A172 (cell line): ENCODE data around the gene MYOT. TPM values are rescaled to one million over a fixed set of nuclear protein-coding genes. Genes with fewer than 3 reads are reported as not detected.
"Not testable (repeated sequence)": the region's sequence is repeated elsewhere in the genome, so short reads cannot be mapped to it uniquely, and the experiment has no call there.

Experiments used
- DNase-seq: peaks from one replicate; pipeline ENCODE4 v3.0.0-alpha.2; 2015; ENCODE audit warnings: low spot score
- total RNA-seq: library from RNA; depleted of rRNA; stranded (reverse); fragments of >200 nt; shearing (Covaris generic); gene quantifications from 2 replicates; pipeline ENCODE4 v1.2.3, GENCODE V29; 2014

Gene MYOT
- total RNA-seq, 1 experiment from 2014 or later: not detected

- DNase-seq: no peak
These were observed 11.5 kb upstream of the MYOT start for GRCh38 chr5:137856201-137856600.

DNA sequence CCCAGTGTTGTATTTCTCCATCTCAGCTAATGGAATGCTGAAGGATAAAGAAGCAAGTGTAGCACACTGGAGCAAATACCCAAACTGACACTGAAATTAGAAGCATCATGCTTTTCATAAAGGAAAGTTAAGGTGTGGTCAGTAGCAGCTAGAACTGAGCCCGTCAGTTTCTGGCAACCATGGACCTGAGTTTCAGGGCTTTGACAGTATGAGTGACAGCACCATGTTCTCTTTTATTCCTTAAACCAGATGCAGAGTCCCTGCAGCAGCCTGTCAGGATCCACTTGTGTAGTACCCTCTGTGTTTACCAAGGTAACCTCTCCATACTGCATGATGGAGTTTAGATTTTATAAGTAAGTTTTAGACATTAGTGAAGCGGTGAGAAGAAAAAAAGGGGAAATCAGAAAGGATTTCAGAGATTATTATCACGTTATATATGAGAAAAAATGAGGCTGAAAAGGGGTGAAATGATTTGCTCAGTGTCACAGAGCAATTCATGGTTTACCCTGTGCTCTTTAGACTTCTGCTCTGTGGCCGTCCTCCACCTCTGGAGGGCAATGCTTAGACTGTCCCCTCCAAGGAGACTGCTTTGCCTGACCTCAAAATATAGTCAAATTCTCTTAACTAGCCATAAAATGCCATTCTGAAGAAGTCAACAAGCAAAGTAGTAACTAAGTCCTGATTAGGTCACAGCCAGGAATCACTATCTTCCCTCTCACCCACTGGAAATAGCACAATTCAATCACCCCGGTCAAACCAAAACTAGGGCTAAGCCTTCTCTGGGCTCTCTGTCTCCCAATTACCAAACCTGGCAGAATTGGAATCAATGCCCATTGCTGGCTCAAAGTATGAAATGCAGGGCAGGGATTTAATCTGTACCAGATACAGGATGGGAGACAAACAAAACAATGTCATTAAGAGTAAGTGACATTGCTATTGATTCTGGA is 10.5 kb upstream of the MYOT start:
- DNase-seq: no peak

DNA sequence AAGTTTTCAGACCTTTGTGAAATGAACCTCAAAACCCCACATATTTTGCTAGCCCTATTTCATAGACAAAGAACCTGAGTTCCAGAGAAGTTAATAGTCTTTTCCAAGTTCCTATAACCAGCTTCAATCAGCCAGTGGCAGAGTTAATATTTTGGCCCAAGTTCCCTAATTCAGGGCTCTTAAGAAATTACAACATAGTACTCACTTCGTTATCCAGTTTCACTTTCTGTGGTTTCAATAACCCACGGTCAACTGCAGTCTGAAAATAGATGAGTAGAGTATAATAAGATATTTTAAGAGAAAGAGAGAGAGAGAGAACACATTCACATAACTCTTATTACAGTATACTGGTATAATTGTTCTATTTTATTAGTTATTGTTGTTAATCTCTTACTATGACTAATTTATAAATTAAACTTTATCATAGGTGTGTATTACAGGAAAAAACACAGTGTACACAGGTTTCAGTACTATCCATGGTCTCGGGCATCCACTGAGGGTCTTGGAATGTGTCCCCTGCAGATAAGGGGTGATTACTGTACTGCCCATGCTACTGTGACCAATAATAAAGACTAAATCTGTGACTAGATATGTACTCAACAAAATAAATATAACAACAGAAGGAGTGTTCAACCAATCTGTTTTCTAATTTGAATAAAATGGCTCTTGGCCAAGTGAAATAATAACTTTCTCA is 9.3 kb upstream of the MYOT start:
- peak; percentile 12 for DNase-seq

DNA sequence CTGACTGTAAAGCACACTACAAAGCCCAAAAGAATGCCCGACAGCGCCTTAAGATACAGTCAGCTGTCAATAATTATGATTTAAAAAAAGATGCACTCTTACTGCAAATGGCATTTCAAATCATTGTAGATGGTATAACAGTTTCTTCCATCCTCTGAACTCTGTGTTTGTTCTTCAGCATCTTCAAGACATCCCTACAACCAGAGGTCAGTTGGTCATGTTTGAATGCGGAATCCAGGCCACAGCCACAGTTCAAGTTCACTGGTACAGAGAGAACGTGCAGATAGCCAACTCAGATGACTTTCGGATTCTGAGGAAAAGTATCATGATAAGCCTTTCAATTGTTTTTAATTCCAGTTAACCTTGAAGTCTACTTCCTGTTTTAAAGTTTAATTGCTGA is 8.7 kb upstream of the MYOT start:
- no peak for DNase-seq

DNA sequence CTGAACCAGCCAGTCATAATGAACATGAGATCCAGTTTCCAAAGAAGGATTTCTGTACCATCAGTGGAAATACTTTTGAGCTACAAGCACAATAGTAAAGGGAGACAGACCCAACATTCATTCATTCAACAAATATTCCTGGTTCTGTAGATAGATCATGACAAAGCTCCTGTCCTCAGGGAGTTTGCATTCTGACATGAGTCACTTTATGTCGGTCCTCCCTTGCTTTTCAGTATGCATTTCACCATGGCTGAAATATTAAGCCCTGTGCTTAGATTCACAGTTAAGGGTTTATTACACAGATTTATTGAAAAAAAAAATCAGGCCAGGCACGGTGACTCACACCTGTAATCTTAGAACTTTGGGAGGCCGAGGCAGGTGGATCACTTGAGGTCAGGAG is 5.4 kb upstream of the MYOT start:
- no peak for DNase-seq

- not testable (repeated sequence) for DNase-seq
These were observed 4.0 kb upstream of the MYOT start for GRCh38 chr5:137863653-137864052.

- DNase-seq: no peak
These were observed 895 bp upstream of the MYOT start for GRCh38 chr5:137866541-137867388.

GRCh38 chr5:137870647-137871339 is 3.1 kb downstream of the MYOT start:
- DNase-seq: no peak

DNA sequence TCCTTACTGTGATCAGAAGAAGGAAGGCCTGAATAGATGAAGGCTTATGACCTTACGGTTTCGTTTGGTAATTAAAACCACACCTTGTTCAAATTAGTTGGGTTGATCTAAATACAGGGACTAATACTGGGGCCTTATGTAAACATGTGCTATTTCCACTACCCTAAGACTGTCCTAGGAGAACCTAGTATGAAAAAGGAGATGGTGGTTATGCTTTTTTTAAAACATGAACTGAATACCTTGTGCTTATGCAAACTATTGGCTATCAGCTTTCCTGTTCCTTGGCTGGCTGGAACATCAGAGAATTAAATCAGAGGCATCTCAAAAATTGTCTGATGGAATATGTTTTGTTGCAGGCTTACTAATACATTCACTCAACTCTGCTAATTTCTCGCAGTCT is 3.9 kb downstream of the MYOT start:
- DNase-seq: no peak

DNA sequence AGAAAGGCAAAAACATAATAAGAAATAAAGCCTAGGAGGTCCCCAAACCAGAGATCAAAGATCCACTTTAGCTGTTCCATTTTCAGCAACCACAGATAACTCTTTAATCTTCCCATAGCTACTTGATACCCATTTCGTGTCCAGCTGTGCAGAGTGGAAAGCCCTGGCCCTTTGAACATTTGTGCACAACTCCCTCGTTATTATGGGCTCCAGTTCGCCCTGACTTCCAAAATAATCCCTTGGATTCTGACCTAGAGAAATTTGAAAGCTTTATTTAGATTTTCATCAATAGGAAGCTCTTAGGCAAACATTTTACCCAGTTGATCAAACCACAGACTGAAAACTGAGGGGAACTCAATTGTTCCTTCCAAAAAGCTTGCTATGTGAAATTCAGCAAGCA is 4.8 kb downstream of the MYOT start:
- no peak for DNase-seq

DNA sequence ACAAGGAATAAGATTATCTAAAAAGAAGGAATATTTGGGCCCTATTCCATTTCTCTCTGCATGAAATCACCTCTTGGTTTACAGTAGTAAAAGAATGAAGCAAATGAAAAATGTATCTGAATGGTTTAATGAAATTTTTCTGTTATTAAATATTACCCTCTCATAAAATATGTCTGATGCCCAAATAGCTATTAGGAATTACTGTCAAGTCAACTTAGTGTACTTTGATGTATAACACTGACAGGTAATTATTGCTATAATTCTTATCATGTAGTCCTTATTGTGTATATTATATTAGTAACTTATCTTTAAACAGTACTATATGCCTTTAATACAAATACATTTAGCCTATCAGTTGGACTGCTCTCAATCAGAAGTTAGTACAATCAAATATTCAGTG is 8.4 kb downstream of the MYOT start:
- DNase-seq: no peak

DNA sequence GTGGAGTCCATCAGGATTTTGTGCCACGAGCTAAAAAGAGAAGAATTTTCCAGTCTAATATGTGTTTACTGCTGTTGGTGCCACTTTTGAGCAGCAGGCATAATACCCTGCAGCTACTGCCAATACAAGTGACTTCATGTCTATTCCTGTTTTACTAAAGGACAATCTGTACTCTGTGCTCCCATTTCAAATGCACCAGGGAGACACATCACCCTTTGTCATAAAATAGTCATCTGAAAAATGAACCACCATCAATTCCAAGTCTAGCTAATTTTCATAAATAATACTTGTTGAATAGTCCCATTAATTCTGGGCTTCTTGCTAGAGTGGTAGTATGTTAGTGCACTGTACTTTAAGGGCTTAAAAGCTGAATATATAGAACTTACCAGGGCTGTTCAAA is 12.7 kb downstream of the MYOT start:
- no peak for DNase-seq

DNA sequence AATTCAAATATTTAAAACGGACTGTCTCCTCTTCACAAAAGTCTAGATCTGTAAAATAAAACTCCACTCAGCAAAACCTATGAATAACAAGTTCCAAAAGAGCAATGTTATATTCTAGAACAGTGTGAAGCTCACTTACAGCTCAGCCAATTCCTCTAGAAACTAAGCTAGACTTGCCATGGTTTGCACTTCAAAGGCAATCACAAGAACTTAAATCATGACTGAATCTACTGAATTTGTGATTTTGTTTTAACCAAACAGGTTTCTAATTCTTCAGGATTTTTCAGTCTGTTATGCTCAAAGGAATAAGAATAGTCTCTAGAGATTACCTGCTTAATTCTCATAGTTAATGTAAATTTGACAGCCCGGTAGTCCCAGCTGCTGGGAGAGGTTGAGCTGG is 20.2 kb downstream of the MYOT start:
- DNase-seq: no peak

GRCh38 chr5:137888466-137888862 is 20.8 kb downstream of the MYOT start:
- no peak for DNase-seq

- peak; percentile 48 for DNase-seq
These were observed 21.5 kb downstream of the MYOT start, which contains the start of gene PKD2L2 for GRCh38 chr5:137888863-137889759. TSS of gene PKD2L2 (plus strand) at chr5:137889457. CDS start at chr5:137889492, 35 bp downstream.

DNA sequence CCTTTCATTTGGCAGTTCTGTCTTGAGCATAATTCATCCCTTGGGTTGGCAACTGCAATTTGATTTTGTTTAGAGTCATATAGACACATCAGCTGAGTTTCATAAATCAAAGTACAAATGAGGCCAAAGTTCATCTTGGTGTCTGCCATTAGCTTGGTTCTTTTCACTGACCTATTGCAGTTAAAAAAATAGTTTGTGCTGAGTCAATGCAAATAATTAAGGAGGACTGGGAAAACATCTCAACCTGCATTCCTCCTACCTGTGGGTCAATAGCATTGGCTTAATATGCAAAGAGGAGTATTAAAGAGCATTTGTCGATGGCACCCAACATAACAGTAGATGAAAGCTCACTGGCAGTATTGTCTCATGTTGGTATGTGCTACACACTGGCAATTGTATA is 23.2 kb downstream of the MYOT start:
- no peak for DNase-seq

DNA sequence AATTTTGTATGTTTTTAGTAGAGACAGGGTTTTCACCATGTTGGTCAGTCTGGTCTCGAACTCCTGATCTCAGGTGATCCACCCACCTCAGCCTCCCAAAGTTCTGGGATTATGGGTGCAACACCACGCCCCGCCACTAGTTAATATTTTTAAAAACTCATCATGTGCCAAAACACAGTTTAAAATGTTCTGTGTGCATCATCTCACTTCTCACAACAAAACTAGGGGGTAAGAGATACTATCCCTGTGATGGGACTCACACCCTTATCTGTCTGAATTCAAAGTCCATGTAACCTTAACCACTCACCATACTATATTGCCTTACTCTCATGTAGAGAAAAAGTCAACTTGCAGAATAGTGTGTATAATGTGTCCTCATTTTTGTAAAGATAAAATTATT is 24.2 kb downstream of the MYOT start:
- no peak for DNase-seq

DNA sequence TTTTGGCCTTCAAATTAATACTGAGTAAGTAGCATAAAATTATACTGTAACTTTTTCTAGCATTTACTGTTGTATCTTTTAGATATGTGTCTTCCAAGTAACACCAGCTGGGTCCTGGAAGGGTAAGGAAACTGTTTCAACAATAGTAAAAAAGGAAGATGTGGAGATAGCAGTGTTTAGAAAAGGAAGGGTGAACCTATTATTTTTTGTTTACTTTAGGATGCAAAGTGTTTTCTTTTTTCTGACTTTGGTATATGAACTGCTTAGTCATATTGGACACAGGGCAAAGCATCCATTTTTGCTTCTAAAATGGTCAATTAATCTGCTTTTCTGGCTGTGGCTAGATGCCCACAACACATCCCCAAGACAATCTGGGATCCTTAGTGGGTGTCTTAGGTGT is 26.9 kb downstream of the MYOT start:
- DNase-seq: no peak

- no peak for DNase-seq
These were observed 28.9 kb downstream of the MYOT start for GRCh38 chr5:137896560-137896959.

DNA sequence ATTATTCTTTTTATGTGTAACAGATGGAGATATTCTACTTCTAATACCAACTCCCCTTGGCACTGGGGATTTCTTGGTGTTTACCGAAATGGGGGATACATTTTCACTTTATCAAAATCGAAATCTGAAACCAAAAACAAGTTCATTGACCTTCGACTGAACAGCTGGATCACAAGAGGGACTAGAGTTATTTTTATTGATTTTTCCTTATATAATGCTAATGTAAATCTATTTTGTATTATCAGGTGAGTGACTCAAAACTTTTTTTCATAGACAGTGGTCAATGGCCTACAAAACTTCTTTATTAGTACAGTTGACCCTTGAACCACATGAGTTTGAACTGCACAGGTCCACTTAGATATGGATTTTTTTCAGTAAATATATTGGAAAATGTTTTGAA is 31.8 kb downstream of the MYOT start:
- DNase-seq: no peak
